Esophagus squamous epithelium (tissue), 4 donors: Measurements from ENCODE around the gene ADRM1.

Experiments used
- POLR2A ChIP-seq, 4 donors: fragments of 450-650 bp; IDR thresholded peaks; one replicate each; pipeline ENCODE4 v1.6.1; 2017; ENCODE audit warnings: antibody characterized with exemption in 4 of 4, mild to moderate bottlenecking in 4 of 4, moderate library complexity in 3 of 4
- TF ChIP-seq, protein P1 (sequence below), 6 experiments: fragments of 450-650 bp in 4 of 6; fragments of 200-600 bp in 2 of 6; sonication (generic) in 2 of 6; IDR thresholded peaks; one replicate each; pipeline ENCODE4 v1.5.1; 2016 to 2019; ENCODE audit warnings: antibody characterized with exemption in 6 of 6, mild to moderate bottlenecking in 4 of 6, moderate library complexity in 4 of 6

DNA sequence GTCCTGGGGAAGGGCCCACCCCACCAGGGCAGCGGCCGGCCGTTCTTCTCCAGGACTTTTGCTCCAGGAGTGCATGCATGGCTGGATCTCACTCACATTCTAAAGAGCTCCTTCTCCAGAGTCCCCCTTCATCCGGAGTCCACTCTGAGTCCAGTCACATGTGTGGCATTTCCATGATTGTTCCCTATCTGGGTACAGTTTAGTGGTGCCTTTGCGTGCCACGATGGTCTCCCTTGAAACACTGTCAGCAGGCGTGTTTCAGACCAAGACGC lies 43.6 kb upstream of the ADRM1 start:
- TF ChIP-seq, protein P1, sequence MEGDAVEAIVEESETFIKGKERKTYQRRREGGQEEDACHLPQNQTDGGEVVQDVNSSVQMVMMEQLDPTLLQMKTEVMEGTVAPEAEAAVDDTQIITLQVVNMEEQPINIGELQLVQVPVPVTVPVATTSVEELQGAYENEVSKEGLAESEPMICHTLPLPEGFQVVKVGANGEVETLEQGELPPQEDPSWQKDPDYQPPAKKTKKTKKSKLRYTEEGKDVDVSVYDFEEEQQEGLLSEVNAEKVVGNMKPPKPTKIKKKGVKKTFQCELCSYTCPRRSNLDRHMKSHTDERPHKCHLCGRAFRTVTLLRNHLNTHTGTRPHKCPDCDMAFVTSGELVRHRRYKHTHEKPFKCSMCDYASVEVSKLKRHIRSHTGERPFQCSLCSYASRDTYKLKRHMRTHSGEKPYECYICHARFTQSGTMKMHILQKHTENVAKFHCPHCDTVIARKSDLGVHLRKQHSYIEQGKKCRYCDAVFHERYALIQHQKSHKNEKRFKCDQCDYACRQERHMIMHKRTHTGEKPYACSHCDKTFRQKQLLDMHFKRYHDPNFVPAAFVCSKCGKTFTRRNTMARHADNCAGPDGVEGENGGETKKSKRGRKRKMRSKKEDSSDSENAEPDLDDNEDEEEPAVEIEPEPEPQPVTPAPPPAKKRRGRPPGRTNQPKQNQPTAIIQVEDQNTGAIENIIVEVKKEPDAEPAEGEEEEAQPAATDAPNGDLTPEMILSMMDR (IDR thresholded peaks at IDR 0.05) = no peak
- TF ChIP-seq POLR2A (IDR thresholded peaks at IDR 0.05) = no peak
